Activated T-helper 1 cell treated with Interleukin-2 at 50 U/mL for 16 hours (primary cell): ENCODE results near the gene CCDC201.
"Not testable (repeated sequence)": the region's sequence is repeated elsewhere in the genome, so short reads cannot be mapped to it uniquely, and the experiment has no call there.

Source experiments
- DNase-seq: peaks from one replicate; pipeline ENCODE4 v3.0.0-alpha.2; 2020; ENCODE audit warnings: low read depth

The CCDC201 gene

DNA sequence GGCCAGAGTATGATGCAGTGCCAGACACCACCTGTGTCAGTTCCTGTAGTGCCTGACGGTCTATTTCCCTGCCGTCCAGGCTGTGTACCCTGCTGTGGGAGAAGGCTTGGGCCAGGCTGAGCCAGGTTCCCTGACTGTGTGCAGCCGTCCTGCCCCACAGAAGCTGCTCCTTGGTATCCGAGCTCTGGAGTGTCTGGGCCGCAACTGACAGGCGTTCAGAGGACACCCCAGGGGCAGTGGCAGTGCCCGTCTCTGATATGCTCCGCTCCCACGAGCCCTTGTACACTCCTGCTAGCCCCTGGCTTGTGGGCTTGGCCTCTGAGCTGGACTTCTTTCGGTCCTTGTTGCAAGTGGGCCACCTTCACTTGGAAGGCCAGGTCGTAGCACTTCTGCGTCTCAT lies 55.0 kb downstream of the CCDC201 start:
- not testable (repeated sequence) for DNase-seq

DNA sequence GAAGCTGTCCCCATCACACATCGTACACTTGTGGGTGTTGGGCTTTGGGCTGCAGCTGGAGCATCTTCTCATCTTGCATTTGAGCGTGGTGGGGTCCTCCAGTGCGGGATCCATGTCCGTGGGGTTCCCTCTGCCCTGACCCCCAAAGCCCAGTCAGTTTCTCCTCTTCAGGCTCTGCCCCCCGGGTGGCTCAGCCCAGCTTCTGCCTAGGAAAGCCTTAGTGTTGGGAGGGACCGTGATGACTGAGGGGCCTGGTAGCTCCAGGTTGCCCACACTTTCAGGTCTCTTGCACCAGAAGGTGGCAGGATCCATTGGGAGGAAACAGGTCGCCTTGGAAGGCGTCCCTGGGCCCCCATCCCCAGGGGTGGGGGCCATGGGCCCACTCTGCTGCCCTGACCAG lies 55.9 kb downstream of the CCDC201 start:
- not testable (repeated sequence) for DNase-seq

DNA sequence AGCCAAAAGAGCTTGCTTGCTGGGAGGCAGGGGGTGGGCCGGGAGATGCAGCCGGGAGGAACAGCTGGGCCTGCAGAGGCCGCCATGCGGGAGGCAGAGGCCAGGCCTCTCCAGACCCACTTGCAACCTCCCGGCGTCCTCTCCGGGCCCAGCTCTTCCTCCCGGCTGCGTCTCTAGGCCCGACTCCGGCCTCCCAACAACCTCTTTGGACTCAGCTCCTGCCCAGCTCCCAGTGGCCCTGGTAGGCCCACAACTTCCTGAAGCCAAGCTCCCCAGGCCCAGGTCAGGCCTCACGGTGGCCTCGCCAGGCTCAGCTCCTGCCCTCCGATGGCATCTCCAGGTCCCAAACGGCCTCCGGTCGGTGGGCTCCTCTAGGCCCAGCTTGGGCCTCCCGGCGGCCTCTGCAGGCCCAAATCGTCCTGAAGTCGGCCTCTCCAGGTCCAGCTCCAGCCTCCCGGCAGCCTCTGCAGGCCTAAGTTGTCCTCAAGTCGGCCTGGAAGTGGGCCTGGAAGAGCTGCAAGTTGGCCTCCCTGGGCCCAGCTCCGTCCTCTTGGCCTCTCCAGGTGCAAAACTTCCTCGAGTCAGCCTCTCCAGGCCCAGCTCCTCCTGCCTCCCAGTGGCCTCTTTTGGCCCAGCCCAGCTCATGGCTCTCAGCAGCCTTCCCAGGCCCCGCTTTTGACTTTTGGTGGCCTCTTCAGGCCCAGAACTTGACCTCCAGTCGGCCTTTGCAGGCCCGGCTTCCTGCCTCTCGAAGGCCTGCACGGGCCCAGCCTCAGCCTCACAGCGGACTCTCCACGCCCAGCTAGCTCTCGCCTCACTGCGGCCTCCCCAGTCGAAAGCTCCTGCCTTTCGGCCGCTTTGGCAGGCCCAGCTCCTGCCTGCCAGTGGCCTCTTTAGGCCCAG lies 58.4 kb downstream of the CCDC201 start:
- DNase-seq = not testable (repeated sequence)

DNA sequence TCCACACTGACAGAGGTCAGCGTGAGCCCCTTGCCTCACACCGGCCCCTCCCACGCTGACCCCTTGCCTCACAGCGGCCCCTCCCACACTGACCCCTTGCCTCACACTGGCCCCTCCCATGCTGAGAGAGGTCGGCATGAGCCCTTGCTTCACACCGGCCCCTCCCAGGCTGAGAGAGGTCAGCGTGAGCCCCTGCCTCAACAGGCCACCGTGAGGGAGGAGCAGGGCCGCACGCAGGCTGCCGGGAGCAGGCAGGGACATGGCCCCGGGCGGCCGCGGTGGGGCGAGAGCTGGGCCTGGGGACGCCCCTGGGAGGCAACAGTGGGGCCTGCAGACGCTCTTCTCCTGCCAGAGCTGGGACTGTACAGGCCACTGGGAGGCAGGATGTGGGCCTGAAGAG lies 59.1 kb downstream of the CCDC201 start:
- DNase-seq = not testable (repeated sequence)

DNA sequence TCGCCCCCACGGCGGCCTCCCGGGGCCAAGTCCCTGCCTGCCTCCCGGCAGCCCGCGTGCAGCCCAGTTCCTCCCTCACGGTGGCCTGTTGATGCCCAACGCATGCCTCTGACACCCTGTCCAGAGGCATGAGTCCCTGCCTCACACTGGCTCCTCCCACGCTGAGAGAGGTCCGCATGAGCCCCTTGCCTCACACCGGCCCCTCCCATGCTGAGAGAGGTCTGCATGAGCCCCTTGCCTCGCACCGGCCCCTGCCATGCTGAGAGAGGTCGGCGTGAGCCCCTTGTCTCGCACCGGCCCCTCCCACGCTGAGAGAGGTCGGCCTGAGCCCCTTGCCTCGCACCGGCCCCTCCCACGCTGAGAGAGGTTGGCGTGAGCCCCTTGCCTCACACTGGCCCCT lies 59.9 kb downstream of the CCDC201 start:
- no peak for DNase-seq

DNA sequence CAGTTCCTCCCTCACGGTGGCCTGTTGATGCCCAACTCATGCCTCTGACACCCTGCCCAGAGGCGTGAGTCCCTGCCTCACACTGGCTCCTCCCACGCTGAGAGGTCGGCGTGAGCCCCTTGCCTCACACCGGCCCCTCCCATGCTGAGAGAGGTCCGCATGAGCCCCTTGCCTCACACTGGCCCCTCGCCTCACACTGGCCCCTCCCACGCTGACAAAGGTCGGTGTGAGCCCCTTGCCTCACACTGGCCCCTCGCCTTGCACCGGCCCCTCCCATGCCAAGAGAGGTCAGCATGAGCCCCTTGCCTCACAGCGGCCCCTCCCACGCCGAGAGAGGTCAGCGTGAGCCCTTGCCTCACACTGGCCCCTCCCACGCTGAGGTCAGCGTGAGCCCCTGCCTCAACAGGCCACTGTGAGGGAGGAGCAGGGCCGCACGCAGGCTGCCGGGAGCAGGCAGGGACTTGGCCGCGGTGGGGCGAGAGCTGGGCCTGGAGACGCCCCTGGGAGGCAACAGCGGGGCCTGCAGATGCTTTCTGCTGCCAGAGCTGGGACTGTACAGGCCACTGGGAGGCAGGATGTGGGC lies 61.1 kb downstream of the CCDC201 start:
- not testable (repeated sequence) for DNase-seq

DNA sequence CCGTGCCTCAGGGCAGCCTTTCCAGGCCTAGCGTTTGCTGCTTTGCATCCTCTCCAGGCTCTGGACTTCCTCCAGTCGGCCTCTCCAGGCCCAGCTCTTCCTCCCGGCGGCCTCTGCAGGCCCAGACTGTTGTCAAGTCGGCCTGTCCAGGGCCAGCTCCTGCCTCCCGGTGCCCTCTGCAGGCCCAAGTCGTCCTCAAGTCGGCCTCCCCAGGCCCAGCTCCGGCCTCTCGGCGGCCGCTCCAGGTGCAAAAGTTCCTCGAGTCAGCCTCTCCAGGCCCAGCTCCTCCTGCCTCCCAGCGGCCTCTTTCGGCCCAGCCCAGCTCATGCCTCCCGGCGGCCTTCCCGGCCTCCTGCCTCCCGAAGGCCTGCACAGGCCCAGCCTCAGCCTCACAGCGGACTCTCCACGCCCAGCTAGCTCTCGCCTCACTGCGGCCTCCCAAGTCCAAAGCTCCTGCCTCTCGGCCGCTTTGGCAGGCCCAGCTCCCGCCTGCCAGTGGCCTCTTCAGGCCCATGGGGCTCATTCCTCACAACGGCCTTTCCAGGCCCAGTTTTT lies 62.4 kb downstream of the CCDC201 start:
- DNase-seq = not testable (repeated sequence)
